HepG2 (cell line): ENCODE results near the gene F2RL2. TPM values are rescaled to one million over a fixed set of nuclear protein-coding genes. Genes with fewer than 3 reads are reported as not detected.

Experiments
- ATAC-seq: fragments of 200-7000 bp; cut with Tn5 transposase; 3 replicates; pipeline ENCODE4 v1.9.1; 2020; ENCODE audit warnings: mild to moderate bottlenecking, moderate library complexity
- BruUV-seq: library from RNA; stranded (reverse); fragments of 400-500 nt; replicated peaks from 2 replicates; lab custom pipeline; 2021; lab: Mats Ljungman, UMichigan
- CTCF ChIA-PET: fragments of 300-600 bp; formaldehyde crosslinking; extraction: SDS; loops from one replicate; lab custom pipeline; 2021; ENCODE audit warnings: low total read pairs, inconsistent platforms, low intra/inter-chr PET ratio; lab: Yijun Ruan, JAX
- POLR2A ChIA-PET: fragments of 350-600 bp; sonication (Branson Sonifier 250); formaldehyde crosslinking; loops from one replicate; lab custom pipeline; 2020; ENCODE audit warnings: antibody characterized with exemption, inconsistent platforms; lab: Yijun Ruan, JAX
- DNase-seq: peaks from one replicate; pipeline ENCODE4 v3.0.0-alpha.2; 2015; ENCODE audit warnings: low spot score
- FAIRE-seq: peaks from 3 replicates; lab custom pipeline; 2011; peaks lifted over from hg19 to GRCh38; lab: Jason Lieb, UNC
- H2AFZ ChIP-seq: one replicate; pipeline ENCODE4 v1.6.1; 2011; ENCODE audit warnings: low read length, inconsistent platforms
- H3K27ac ChIP-seq: fragments of 300-600 bp; 3 replicates; pipeline ENCODE4 v1.8.0; 2011; ENCODE audit warnings: mixed run types, mild to moderate bottlenecking, mixed read lengths, low read length, inconsistent platforms; ENCODE audit not compliant: insufficient read depth; ENCODE audit errors: extremely low read length
- H3K27me3 ChIP-seq, 2 experiments: fragments of 200-600 bp in 1 of 2; 2 replicates in 1 of 2; 3 replicates in 1 of 2; pipeline versions ENCODE4 v1.6.0 to v1.8.0; 2011; ENCODE audit warnings: low read length in 2 of 2, mild to moderate bottlenecking in 2 of 2, moderate library complexity in 2 of 2, inconsistent platforms in 1 of 2; ENCODE audit not compliant: insufficient read depth in 2 of 2, control insufficient read depth in 1 of 2
- H3K36me3 ChIP-seq, 2 experiments: fragments of 200-600 bp in 1 of 2; replicated peaks in 1 of 2; 2 replicates in 1 of 2; 3 replicates in 1 of 2; pipeline versions ENCODE4 v1.5.1 to v1.8.0; 2011; ENCODE audit warnings: low read length in 2 of 2, inconsistent platforms in 1 of 2; ENCODE audit not compliant: insufficient read depth in 2 of 2, control insufficient read depth in 1 of 2
- H3K4me1 ChIP-seq: 2 replicates; pipeline ENCODE4 v1.5.1; 2012; ENCODE audit warnings: low read length, inconsistent platforms; ENCODE audit not compliant: insufficient read depth
- H3K4me2 ChIP-seq: 2 replicates; pipeline ENCODE4 v1.6.0; 2011; ENCODE audit warnings: low read depth, low read length, inconsistent platforms
- H3K4me3 ChIP-seq, 3 experiments: fragments of 200-600 bp in 1 of 3; sonication (generic), shearing (Covaris generic) in 1 of 3; replicated peaks in 1 of 3; 2 replicates each; pipeline ENCODE4 v1.5.1; 2011 to 2016; ENCODE audit warnings: low read length in 3 of 3, inconsistent platforms in 2 of 3, low read depth in 2 of 3, mild to moderate bottlenecking in 2 of 3, control low read depth in 1 of 3, mixed read lengths in 1 of 3; ENCODE audit not compliant: insufficient read depth in 1 of 3
- H3K79me2 ChIP-seq: one replicate; pipeline ENCODE4 v1.6.1; 2011; ENCODE audit warnings: low read length, inconsistent platforms; ENCODE audit not compliant: insufficient read depth
- H3K9ac ChIP-seq: 2 replicates; pipeline ENCODE4 v1.6.0; 2011; ENCODE audit warnings: mild to moderate bottlenecking, low read depth, low read length, inconsistent platforms; ENCODE audit not compliant: insufficient read depth
- H3K9me3 ChIP-seq: 2 replicates; pipeline ENCODE4 v1.5.1; 2012; ENCODE audit warnings: mild to moderate bottlenecking, low read length
- H4K20me1 ChIP-seq: 2 replicates; pipeline ENCODE4 v1.6.0; 2011; ENCODE audit warnings: inconsistent platforms, mild to moderate bottlenecking, low read length, moderate library complexity; ENCODE audit not compliant: insufficient read depth
- BORCS8-MEF2B ChIP-seq: sonication (generic); formaldehyde crosslinking; IDR thresholded peaks from 2 replicates; pipeline ENCODE4 v1.8.0; 2022; ENCODE audit warnings: mild to moderate bottlenecking, missing genetic modification reagents
- FOXK1 ChIP-seq: sonication (generic); formaldehyde crosslinking; IDR thresholded peaks from 2 replicates; pipeline ENCODE4 v1.4.0; 2020; ENCODE audit warnings: low read depth, missing genetic modification reagents, borderline replicate concordance
- GZF1 ChIP-seq: sonication (generic); formaldehyde crosslinking; IDR thresholded peaks from 2 replicates; pipeline ENCODE4 v1.5.1; 2020; ENCODE audit warnings: mild to moderate bottlenecking, missing genetic modification reagents
- NAIF1 ChIP-seq: sonication (generic); formaldehyde crosslinking; IDR thresholded peaks from 2 replicates; pipeline ENCODE4 v1.5.0; 2020; ENCODE audit warnings: mild to moderate bottlenecking, missing genetic modification reagents, borderline replicate concordance
- PHF8 ChIP-seq: sonication (generic); formaldehyde crosslinking; IDR thresholded peaks from 2 replicates; pipeline ENCODE4 v1.5.0; 2020; ENCODE audit warnings: missing genetic modification reagents
- SCMH1 ChIP-seq: sonication (generic); formaldehyde crosslinking; IDR thresholded peaks from 2 replicates; pipeline ENCODE4 v1.9.0; 2021; ENCODE audit warnings: missing genetic modification reagents, mild to moderate bottlenecking, borderline replicate concordance
- ZFAT ChIP-seq: sonication (generic); formaldehyde crosslinking; conservative IDR thresholded peaks from 2 replicates; pipeline ENCODE4 v1.8.1; 2023; ENCODE audit warnings: missing genetic modification reagents, inconsistent platforms
- ZNF121 ChIP-seq: sonication (generic); formaldehyde crosslinking; IDR thresholded peaks from 2 replicates; pipeline ENCODE4 v1.5.0; 2020; ENCODE audit warnings: mild to moderate bottlenecking, missing genetic modification reagents
- ZNF34 ChIP-seq: sonication (generic); formaldehyde crosslinking; IDR thresholded peaks from 2 replicates; pipeline ENCODE4 v1.4.0; 2020; ENCODE audit warnings: mild to moderate bottlenecking, missing genetic modification reagents, borderline replicate concordance
- ZNF510 ChIP-seq: sonication (generic); formaldehyde crosslinking; IDR thresholded peaks from 2 replicates; pipeline ENCODE4 v1.4.0; 2020; ENCODE audit warnings: low read depth, mild to moderate bottlenecking, missing genetic modification reagents
- WGBS: methylation state at CpG from one replicate; pipeline ENCODE4 v1.1.6; 2017; ENCODE audit warnings: low lambda C conversion rate; 5-methylcytosine and 5-hydroxymethylcytosine counted together
- in situ Hi-C: cut with HindIII; loops from 2 replicates; pipeline ENCODE4 v1.10.0; 2017; ENCODE audit warnings: low pct_unique_long_range_greater_than_20kb; ENCODE audit not compliant: extremely low pct_ligation_motif_present
- intact Hi-C: fragments of 100-400 bp; cut with micrococcal nuclease; formaldehyde crosslinking; loops from one replicate; pipeline ENCODE4 v1.10.0; 2022; ENCODE audit not compliant: unreplicated experiment
- polyA plus RNA-seq, 8 experiments: library from polyadenylated mRNA; depleted of rRNA in 3 of 8; stranded (reverse) in 7 of 8; unstranded in 1 of 8; fragments of >200 nt; fragmentation: Illumina TruSeq in 4 of 8; extraction: Trizol in 4 of 8; gene quantifications; 2 replicates each; pipeline versions ENCODE4 v1.2.1 to v1.2.3, GENCODE V29; 2011 to 2016; ENCODE audit warnings: low read depth in 4 of 8, missing spikeins in 1 of 8, mixed read lengths in 1 of 8; ENCODE audit not compliant: insufficient read depth in 1 of 8
- total RNA-seq, 5 experiments: library from RNA; depleted of rRNA; stranded (reverse); fragments of >200 nt; fragmentation: Illumina TruSeq; extraction: Trizol; gene quantifications; 2 replicates each; pipeline ENCODE4 v1.2.3, GENCODE V29; 2016; ENCODE audit warnings: low read depth in 1 of 5
- TF ChIP-seq, protein P1 (sequence below): sonication (generic); formaldehyde crosslinking; IDR thresholded peaks from 2 replicates; pipeline ENCODE4 v1.8.1; 2023; ENCODE audit warnings: mild to moderate bottlenecking, missing genetic modification reagents
- TF ChIP-seq, protein P2 (sequence below), 2 experiments: sonication (generic) in 1 of 2; formaldehyde crosslinking in 1 of 2; IDR thresholded peaks; 2 replicates each; pipeline versions ENCODE4 v1.4.0 to v1.6.1; 2018 to 2020; ENCODE audit warnings: missing genetic modification reagents in 2 of 2, borderline replicate concordance in 1 of 2, low read depth in 1 of 2, mild to moderate bottlenecking in 1 of 2, missing biosample characterization in 1 of 2
- TF ChIP-seq, protein P3 (sequence below): sonication (generic); formaldehyde crosslinking; IDR thresholded peaks from 2 replicates; pipeline ENCODE4 v1.5.0; 2020; ENCODE audit warnings: missing genetic modification reagents
- TF ChIP-seq, protein P4 (sequence below): sonication (generic); formaldehyde crosslinking; IDR thresholded peaks from 2 replicates; pipeline ENCODE4 v1.8.0; 2022; ENCODE audit warnings: missing genetic modification reagents, mild to moderate bottlenecking, borderline replicate concordance
- TF ChIP-seq, protein P5 (sequence below): IDR thresholded peaks from 2 replicates; pipeline ENCODE4 v1.6.1; 2016; ENCODE audit warnings: missing genetic modification reagents, missing compliant biosample characterization

Gene F2RL2
- total and polyA plus RNA-seq, 2 of the 13 experiments (the other 11 are each of a cell fraction or from before 2014, with no cell fraction given): not detected

DNA sequence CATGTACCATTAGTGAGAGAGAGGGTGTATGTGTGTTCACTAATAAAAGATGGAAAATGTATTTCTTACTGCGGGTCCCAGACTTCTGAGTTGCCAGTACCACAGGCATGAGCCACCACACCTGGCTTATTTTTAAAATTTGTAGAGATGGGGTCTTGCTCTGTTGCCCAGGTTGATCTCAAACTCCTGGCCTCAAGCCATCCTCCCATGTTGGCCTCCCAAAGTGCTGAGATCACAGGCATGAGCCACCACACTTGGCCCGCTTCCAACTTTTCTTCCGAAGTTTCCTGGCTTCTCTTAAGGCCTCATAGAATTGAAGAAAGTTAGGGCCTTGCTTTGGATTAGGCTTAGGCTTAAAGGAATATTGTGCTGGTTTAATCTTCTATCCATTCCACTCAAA lies 40.4 kb upstream of the F2RL2 start:
- no peak for FAIRE-seq

DNA sequence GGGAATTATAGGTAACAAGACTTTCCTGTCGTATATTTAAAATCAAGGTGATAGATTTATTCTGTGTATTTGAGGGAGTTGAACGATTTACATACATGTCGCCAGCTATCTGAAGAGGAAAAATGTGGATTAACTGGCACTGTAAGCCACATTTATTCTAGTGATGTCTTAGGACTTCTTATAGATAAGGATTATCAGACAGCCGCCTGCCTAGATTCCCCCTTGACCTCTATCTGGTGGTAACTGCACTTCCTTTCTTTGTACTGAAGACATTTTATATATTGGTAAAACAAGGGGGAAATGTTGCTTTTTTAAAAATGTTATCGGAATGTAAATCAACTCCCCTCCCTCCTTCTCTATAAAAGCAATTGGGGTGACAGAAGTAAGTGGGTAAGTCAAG lies 39.3 kb upstream of the F2RL2 start:
- Histone ChIP-seq H3K27ac (no peak overlapping the region), H4K20me1 (no peaks in the 10 kb centered on the region), H3K4me1 (peaks cover 9% of the 10 kb centered on the region), H3K4me2 (no peak overlapping the region), H3K79me2 (no peaks in the 10 kb centered on the region), H3K9me3 (no peaks in the 10 kb centered on the region), H3K9ac (no peak overlapping the region), H3K36me3 (peaks cover 10 to 38% of the 10 kb centered on the region in 2 experiments), H3K27me3 (no peaks in the 10 kb centered on the region; a peak in 1 of 5 replicates), H2AFZ (no peak overlapping the region), H3K4me3 (no peak overlapping the region)
- ChIA-PET CTCF (no interaction called here), POLR2A (no interaction called here)
- 97% methylated on average over 5 of the region's 5 CpGs for WGBS
- no peak for FAIRE-seq
- no peak for DNase-seq
- intact Hi-C loops: no loop called here
- BruUV-seq: no TSS peak
- no peak for ATAC-seq
- in situ Hi-C loops: no loop called here
- TF ChIP-seq FOXK1 (CRISPR knock-in tag): no peak
- TF ChIP-seq, protein P1, sequence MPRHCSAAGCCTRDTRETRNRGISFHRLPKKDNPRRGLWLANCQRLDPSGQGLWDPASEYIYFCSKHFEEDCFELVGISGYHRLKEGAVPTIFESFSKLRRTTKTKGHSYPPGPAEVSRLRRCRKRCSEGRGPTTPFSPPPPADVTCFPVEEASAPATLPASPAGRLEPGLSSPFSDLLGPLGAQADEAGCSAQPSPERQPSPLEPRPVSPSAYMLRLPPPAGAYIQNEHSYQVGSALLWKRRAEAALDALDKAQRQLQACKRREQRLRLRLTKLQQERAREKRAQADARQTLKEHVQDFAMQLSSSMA (CRISPR knock-in tag): no peak
- TF ChIP-seq PHF8 (CRISPR knock-in tag): no peak
- TF ChIP-seq, protein P2, sequence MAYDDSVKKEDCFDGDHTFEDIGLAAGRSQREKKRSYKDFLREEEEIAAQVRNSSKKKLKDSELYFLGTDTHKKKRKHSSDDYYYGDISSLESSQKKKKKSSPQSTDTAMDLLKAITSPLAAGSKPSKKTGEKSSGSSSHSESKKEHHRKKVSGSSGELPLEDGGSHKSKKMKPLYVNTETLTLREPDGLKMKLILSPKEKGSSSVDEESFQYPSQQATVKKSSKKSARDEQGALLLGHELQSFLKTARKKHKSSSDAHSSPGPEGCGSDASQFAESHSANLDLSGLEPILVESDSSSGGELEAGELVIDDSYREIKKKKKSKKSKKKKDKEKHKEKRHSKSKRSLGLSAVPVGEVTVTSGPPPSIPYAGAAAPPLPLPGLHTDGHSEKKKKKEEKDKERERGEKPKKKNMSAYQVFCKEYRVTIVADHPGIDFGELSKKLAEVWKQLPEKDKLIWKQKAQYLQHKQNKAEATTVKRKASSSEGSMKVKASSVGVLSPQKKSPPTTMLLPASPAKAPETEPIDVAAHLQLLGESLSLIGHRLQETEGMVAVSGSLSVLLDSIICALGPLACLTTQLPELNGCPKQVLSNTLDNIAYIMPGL (CRISPR knock-in tag; IDR thresholded peaks at IDR 0.05; ENCODE audit: borderline replicate concordance in 1 of 2, low read depth in 1 of 2): no peak
- no peak for TF ChIP-seq GZF1 (CRISPR knock-in tag)
- TF ChIP-seq ZFAT: no peak
- TF ChIP-seq NAIF1: no peak
- TF ChIP-seq BORCS8-MEF2B (CRISPR knock-in tag): no peak
- TF ChIP-seq SCMH1 (CRISPR knock-in tag): no peak
- no peak for TF ChIP-seq ZNF510 (CRISPR knock-in tag)
- TF ChIP-seq, protein P3, sequence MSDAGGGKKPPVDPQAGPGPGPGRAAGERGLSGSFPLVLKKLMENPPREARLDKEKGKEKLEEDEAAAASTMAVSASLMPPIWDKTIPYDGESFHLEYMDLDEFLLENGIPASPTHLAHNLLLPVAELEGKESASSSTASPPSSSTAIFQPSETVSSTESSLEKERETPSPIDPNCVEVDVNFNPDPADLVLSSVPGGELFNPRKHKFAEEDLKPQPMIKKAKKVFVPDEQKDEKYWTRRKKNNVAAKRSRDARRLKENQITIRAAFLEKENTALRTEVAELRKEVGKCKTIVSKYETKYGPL: no peak

More for the DNA sequence above, 40.4 kb upstream of the F2RL2 start:
- in situ Hi-C loops (no loop called here), intact Hi-C loops (no loop called here)
- 95% methylated on average over 3 of the region's 3 CpGs for WGBS
- Histone ChIP-seq H4K20me1 (no peaks in the 10 kb centered on the region), H3K9me3 (no peaks in the 10 kb centered on the region), H3K4me1 (peaks cover 13% of the 10 kb centered on the region), H3K27me3 (no peaks in the 10 kb centered on the region), H3K27ac (no peak overlapping the region), H3K36me3 (peaks cover 6 to 34% of the 10 kb centered on the region in 2 experiments), H2AFZ (no peak overlapping the region), H3K4me3 (no peak overlapping the region), H3K9ac (no peak overlapping the region)
- no TSS peak for BruUV-seq
- no peak for DNase-seq
- POLR2A ChIA-PET: no interaction called here
- CTCF ChIA-PET: no interaction called here
- 0 out of 2 replicates have a peak, but pooled peaks have one; percentile 21 for TF ChIP-seq ZNF121
- TF ChIP-seq ZNF34 (CRISPR knock-in tag): no peak
- TF ChIP-seq, protein P4, sequence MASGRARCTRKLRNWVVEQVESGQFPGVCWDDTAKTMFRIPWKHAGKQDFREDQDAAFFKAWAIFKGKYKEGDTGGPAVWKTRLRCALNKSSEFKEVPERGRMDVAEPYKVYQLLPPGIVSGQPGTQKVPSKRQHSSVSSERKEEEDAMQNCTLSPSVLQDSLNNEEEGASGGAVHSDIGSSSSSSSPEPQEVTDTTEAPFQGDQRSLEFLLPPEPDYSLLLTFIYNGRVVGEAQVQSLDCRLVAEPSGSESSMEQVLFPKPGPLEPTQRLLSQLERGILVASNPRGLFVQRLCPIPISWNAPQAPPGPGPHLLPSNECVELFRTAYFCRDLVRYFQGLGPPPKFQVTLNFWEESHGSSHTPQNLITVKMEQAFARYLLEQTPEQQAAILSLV (CRISPR knock-in tag): no peak
- TF ChIP-seq, protein P5, sequence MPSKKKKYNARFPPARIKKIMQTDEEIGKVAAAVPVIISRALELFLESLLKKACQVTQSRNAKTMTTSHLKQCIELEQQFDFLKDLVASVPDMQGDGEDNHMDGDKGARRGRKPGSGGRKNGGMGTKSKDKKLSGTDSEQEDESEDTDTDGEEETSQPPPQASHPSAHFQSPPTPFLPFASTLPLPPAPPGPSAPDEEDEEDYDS: no peak
- TF ChIP-seq, all 625 proteins: peak for 1
- H3K79me2 ChIP-seq: no peaks in the 10 kb centered on the region
- ATAC-seq: no peak
- no peak overlapping the region for H3K4me2 ChIP-seq
